Esophagus (tissue), 2 donors: ENCODE data around the gene VSIG4. TPM values are rescaled to one million over a fixed set of nuclear protein-coding genes. Genes with fewer than 3 reads are reported as not detected.
"Not testable (repeated sequence)": the region's sequence is repeated elsewhere in the genome, so short reads cannot be mapped to it uniquely, and the experiment has no call there.

Experiments
- H3K27ac ChIP-seq, 2 donors: one replicate each; pipeline ENCODE4 v1.5.1; 2013; ENCODE audit warnings: low read depth in 2 of 2, mild to moderate bottlenecking in 2 of 2, inconsistent platforms in 1 of 2, low read length in 1 of 2, moderate library complexity in 1 of 2
- H3K27me3 ChIP-seq, 2 donors: one replicate each; pipeline ENCODE4 v1.6.1; 2013; ENCODE audit warnings: low read length in 2 of 2, control low read depth in 1 of 2, mild to moderate bottlenecking in 1 of 2; ENCODE audit not compliant: insufficient read depth in 2 of 2, control insufficient read depth in 1 of 2
- H3K36me3 ChIP-seq, 2 donors: one replicate each; pipeline ENCODE4 v1.6.1; 2013; ENCODE audit warnings: low read length in 1 of 2; ENCODE audit not compliant: control insufficient read depth in 2 of 2, insufficient read depth in 2 of 2
- H3K4me1 ChIP-seq, 2 donors: one replicate each; pipeline ENCODE4 v1.6.1; 2013; ENCODE audit warnings: low read length in 1 of 2; ENCODE audit not compliant: control insufficient read depth in 2 of 2, insufficient read depth in 2 of 2
- H3K4me3 ChIP-seq, 2 donors: one replicate each; pipeline ENCODE4 v1.5.1; 2013; ENCODE audit warnings: low read length in 2 of 2, mild to moderate bottlenecking in 2 of 2, low read depth in 1 of 2, moderate library complexity in 1 of 2
- H3K9me3 ChIP-seq, 2 donors: one replicate each; pipeline ENCODE4 v1.6.1; 2013; ENCODE audit warnings: mild to moderate bottlenecking in 2 of 2, low read depth in 1 of 2, low read length in 1 of 2, moderate library complexity in 1 of 2; ENCODE audit not compliant: control insufficient read depth in 2 of 2, insufficient read depth in 1 of 2
- WGBS, 2 donors: extraction: QIAGEN DNeasy Blood & Tissue Kit; methylation state at CpG; one replicate each; pipeline ENCODE4 v1.1.7; 2013; 5-methylcytosine and 5-hydroxymethylcytosine counted together
- polyA plus RNA-seq, 2 donors: library from polyadenylated mRNA; stranded (reverse); fragments of 200-250 nt; gene quantifications; one replicate each; pipeline ENCODE4 v1.2.3, GENCODE V29; 2013
- donor health status: healthy with polysubstance abuse.
- donor health status: Bipolar disorder and iron deficiency.

The VSIG4 gene
- polyA plus RNA-seq, 2 donors: 4.0 to 5.1 TPM

GRCh38 chrX:65993915-65994460 is 45.9 kb downstream of the VSIG4 start:
- Histone ChIP-seq H3K4me3 (no peak overlapping the region), H3K9me3 (peaks cover 0 to 2% of the 10 kb centered on the region in 2 donors), H3K27me3 (no peaks in the 10 kb centered on the region), H3K27ac (no peak overlapping the region), H3K4me1 (no peaks in the 10 kb centered on the region), H3K36me3 (no peaks in the 10 kb centered on the region)
- 69 to 81% methylated on average over 2 of the region's 2 CpGs for WGBS, 2 donors

- Histone ChIP-seq H3K27ac (no peak overlapping the region), H3K36me3 (no peaks in the 10 kb centered on the region), H3K9me3 (peaks cover 0 to 2% of the 10 kb centered on the region in 2 donors), H3K4me1 (no peaks in the 10 kb centered on the region), H3K4me3 (no peak overlapping the region), H3K27me3 (no peaks in the 10 kb centered on the region)
- 80 to 98% methylated on average over 2 of the region's 2 CpGs for WGBS, 2 donors
Measured at GRCh38 chrX:65993332-65993731, 46.5 kb downstream of the VSIG4 start.

GRCh38 chrX:65990702-65991101 is 49.2 kb downstream of the VSIG4 start:
- Histone ChIP-seq H3K36me3 (no peaks in the 10 kb centered on the region), H3K4me1 (no peaks in the 10 kb centered on the region), H3K9me3 (no peaks in the 10 kb centered on the region), H3K27ac (no peak overlapping the region), H3K4me3 (no peak overlapping the region), H3K27me3 (no peaks in the 10 kb centered on the region)

GRCh38 chrX:65987811-65988210 is 52.1 kb downstream of the VSIG4 start:
- H3K36me3 ChIP-seq: no peaks in the 10 kb centered on the region
- H3K27ac ChIP-seq: no peak overlapping the region
- no peaks in the 10 kb centered on the region for H3K9me3 ChIP-seq
- no peaks in the 10 kb centered on the region for H3K27me3 ChIP-seq
- H3K4me3 ChIP-seq: no peak overlapping the region
- WGBS, 2 donors: 78 to 79% methylated on average over 3 of the region's 3 CpGs
- H3K4me1 ChIP-seq: no peaks in the 10 kb centered on the region

- 28% methylated on average over 5 of the region's 5 CpGs for WGBS, 2 donors
- Histone ChIP-seq H3K9me3 (no peaks in the 10 kb centered on the region), H3K4me3 (no peak overlapping the region), H3K27me3 (no peaks in the 10 kb centered on the region), H3K27ac (peak overlapping the region in 1 of 2 donors; percentile 8), H3K4me1 (no peaks in the 10 kb centered on the region), H3K36me3 (no peaks in the 10 kb centered on the region)
Measured at GRCh38 chrX:65985922-65986588, 53.8 kb downstream of the VSIG4 start.

GRCh38 chrX:65985211-65985610 is 54.7 kb downstream of the VSIG4 start:
- Histone ChIP-seq H3K27me3 (no peaks in the 10 kb centered on the region), H3K4me1 (no peaks in the 10 kb centered on the region), H3K9me3 (no peaks in the 10 kb centered on the region), H3K27ac (no peak overlapping the region), H3K36me3 (no peaks in the 10 kb centered on the region), H3K4me3 (no peak overlapping the region)
- WGBS, 2 donors: 91 to 94% methylated on average over 3 of the region's 3 CpGs

GRCh38 chrX:65977161-65977560 is 62.7 kb downstream of the VSIG4 start:
- H3K27me3 ChIP-seq, H3K36me3 ChIP-seq, H3K4me3 ChIP-seq, H3K9me3 ChIP-seq, H3K27ac ChIP-seq, H3K4me1 ChIP-seq: not testable (repeated sequence)
- WGBS, 2 donors: 84 to 93% methylated on average over 1 of the region's 1 CpG

GRCh38 chrX:65976161-65976560 is 63.7 kb downstream of the VSIG4 start:
- no peak overlapping the region for H3K4me3 ChIP-seq
- H3K27ac ChIP-seq: no peak overlapping the region
- no peaks in the 10 kb centered on the region for H3K9me3 ChIP-seq
- H3K27me3 ChIP-seq: no peaks in the 10 kb centered on the region
- no peaks in the 10 kb centered on the region for H3K4me1 ChIP-seq
- no peaks in the 10 kb centered on the region for H3K36me3 ChIP-seq

GRCh38 chrX:65975161-65975751 is 64.6 kb downstream of the VSIG4 start:
- not testable (repeated sequence) for H3K36me3 ChIP-seq, H3K27ac ChIP-seq, H3K4me1 ChIP-seq, H3K4me3 ChIP-seq, H3K9me3 ChIP-seq, H3K27me3 ChIP-seq
- 95 to 96% methylated on average over 26 to 38 of the region's 38 CpGs for WGBS, 2 donors
